H1 (cell line): Measurements from ENCODE around the gene DOK7. TPM values are rescaled to one million over a fixed set of nuclear protein-coding genes. Genes with fewer than 3 reads are reported as not detected.

Source experiments
- CEBPB ChIP-seq: IDR thresholded peaks from 2 replicates; pipeline ENCODE4 v1.6.1; 2012; ENCODE audit warnings: low read depth, low read length
- E2F6 ChIP-seq: IDR thresholded peaks from 2 replicates; pipeline ENCODE4 v1.6.1; 2012; ENCODE audit warnings: inconsistent platforms
- KDM1A ChIP-seq: fragments of 200-600, 300-600 bp; sonication (generic); IDR thresholded peaks from 2 replicates; pipeline ENCODE4 v1.7.1; 2016; ENCODE audit warnings: mild to moderate bottlenecking, low read length, borderline replicate concordance
- KDM5A ChIP-seq: fragments of 200-600 bp; IDR thresholded peaks from 2 replicates; pipeline ENCODE4 v1.7.1; 2012; ENCODE audit warnings: mild to moderate bottlenecking, low read length, inconsistent platforms, mixed read lengths
- ZNF274 ChIP-seq: IDR thresholded peaks from 2 replicates; pipeline ENCODE4 v1.7.0; 2012; ENCODE audit warnings: low read length, borderline replicate concordance; ENCODE audit errors: extremely low read depth
- polyA plus RNA-seq, 7 experiments: library from polyadenylated mRNA; depleted of rRNA in 3 of 7; stranded (reverse) in 5 of 7; unstranded in 2 of 7; fragments of >200 nt in 5 of 7; fragments of 200-250 nt in 2 of 7; gene quantifications; 1 replicate in 5 of 7; 2 replicates in 1 of 7; 4 replicates in 1 of 7; pipeline versions ENCODE4 v1.2.1 to v1.2.3, GENCODE V29; 2011 to 2013; ENCODE audit warnings: missing spikeins in 2 of 7, mixed read lengths in 2 of 7
- total RNA-seq: library from RNA; stranded (reverse); fragmentation: NEBNext Ultra II Directional; extraction: Animal tissue kit (Norgen Biotek cat#: 25700); gene quantifications from 2 replicates; pipeline ENCODE4 v1.2.1, GENCODE V29; 2021

Gene DOK7
- total and polyA plus RNA-seq, 2 of the 8 experiments (the other 6 are each of a cell fraction or from before 2014, with no cell fraction given), result 0.32 TPM; not detected in 1

- no peak for TF ChIP-seq ZNF274
- TF ChIP-seq KDM5A, result no peak
- TF ChIP-seq E2F6, result no peak
- TF ChIP-seq CEBPB, result no peak
- no peak for TF ChIP-seq KDM1A
Observed at GRCh38 chr4:3414421-3415279, 48.5 kb upstream of the DOK7 start (continued).
